Kidney (tissue), 14 donors: ENCODE results near the gene CSRNP2. TPM values are rescaled to one million over a fixed set of nuclear protein-coding genes. Genes with fewer than 3 reads are reported as not detected.
A peak's percentile ranks its signal among the peaks of the same experiment; 100 is the strongest.

Experiments
- DNase-seq, 5 donors: peaks; one replicate each; pipeline ENCODE4 v3.0.0-alpha.2; 2013 to 2020
- FAIRE-seq: peaks from 2 replicates; lab custom pipeline; 2012; peaks lifted over from hg19 to GRCh38; lab: Jason Lieb, UNC
- H3K27ac ChIP-seq, 2 donors: one replicate each; pipeline ENCODE4 v1.7.0; 2013; ENCODE audit warnings: low read depth in 2 of 2, low read length in 2 of 2, inconsistent platforms in 1 of 2
- H3K27me3 ChIP-seq: one replicate; pipeline ENCODE4 v1.7.1; 2013; ENCODE audit warnings: low read length, inconsistent platforms; ENCODE audit not compliant: control insufficient read depth, insufficient read depth
- H3K36me3 ChIP-seq, 3 donors: one replicate each; pipeline versions ENCODE4 v1.7.0 to v1.7.1; 2013; ENCODE audit warnings: low read length in 3 of 3, control low read depth in 1 of 3, inconsistent platforms in 1 of 3; ENCODE audit not compliant: insufficient read depth in 3 of 3, control insufficient read depth in 2 of 3
- H3K4me1 ChIP-seq, 3 donors: one replicate each; pipeline versions ENCODE4 v1.7.0 to v1.7.1; 2013; ENCODE audit warnings: low read length in 3 of 3, inconsistent platforms in 1 of 3, low read depth in 1 of 3; ENCODE audit not compliant: control insufficient read depth in 2 of 3, insufficient read depth in 2 of 3
- H3K4me3 ChIP-seq, 3 donors: one replicate each; pipeline versions ENCODE4 v1.7.0 to v1.8.1; 2013; ENCODE audit warnings: low read length in 3 of 3, control low read depth in 1 of 3, inconsistent platforms in 1 of 3
- H3K9ac ChIP-seq, 3 donors: one replicate each; pipeline versions ENCODE4 v1.7.0 to v1.7.1; 2013; ENCODE audit warnings: low read length in 3 of 3, control low read depth in 1 of 3, inconsistent platforms in 1 of 3
- H3K9me3 ChIP-seq, 3 donors: one replicate each; pipeline versions ENCODE4 v1.7.0 to v1.7.1; 2013; ENCODE audit warnings: low read length in 3 of 3, control low read depth in 1 of 3, inconsistent platforms in 1 of 3; ENCODE audit not compliant: control insufficient read depth in 2 of 3, insufficient read depth in 1 of 3
- intact Hi-C: fragments of 100-400 bp; cut with DNase I; formaldehyde crosslinking; loops from one replicate; pipeline ENCODE4 v1.11.1; 2022
- polyA plus RNA-seq: library from polyadenylated mRNA; stranded (reverse); fragments of 350-450 nt; fragmentation: Illumina TruSeq; extraction: RNeasy Lipid Tissue Mini Kit (QIAGEN cat#74804); gene quantifications from one replicate; pipeline ENCODE4 v1.2.3, GENCODE V29; 2014; ENCODE audit warnings: low read depth, low replicate concordance; ENCODE audit not compliant: insufficient read depth
- total RNA-seq: library from RNA; stranded (reverse); fragmentation: NEBNext Ultra II Directional; extraction: Animal tissue kit (Norgen Biotek cat#: 25700); gene quantifications from one replicate; pipeline ENCODE4 v1.2.1, GENCODE V29; 2021
- TF ChIP-seq, protein P1 (sequence below): IDR thresholded peaks from 3 replicates; pipeline ENCODE4 v1.5.1; 2012; ENCODE audit warnings: mild to moderate bottlenecking, moderate library complexity, borderline replicate concordance; ENCODE audit not compliant: insufficient read depth; ENCODE audit errors: extremely low read depth
- donor health status: control.
- donor health status: control.
- donor health status: control.
- donor health status: control.
- donor health status: control.
- donor health status: DM: yes; HTN: yes; CAD: no.
- donor health status: Normal renal cell carcinoma (clear cell type).

The CSRNP2 gene
- total and polyA plus RNA-seq, 2 donors from 2014 or later, result 8.5 to 29.6 TPM

GRCh38 chr12:51062631-51063397 is 20.6 kb downstream of the CSRNP2 start:
- TF ChIP-seq, protein P1, sequence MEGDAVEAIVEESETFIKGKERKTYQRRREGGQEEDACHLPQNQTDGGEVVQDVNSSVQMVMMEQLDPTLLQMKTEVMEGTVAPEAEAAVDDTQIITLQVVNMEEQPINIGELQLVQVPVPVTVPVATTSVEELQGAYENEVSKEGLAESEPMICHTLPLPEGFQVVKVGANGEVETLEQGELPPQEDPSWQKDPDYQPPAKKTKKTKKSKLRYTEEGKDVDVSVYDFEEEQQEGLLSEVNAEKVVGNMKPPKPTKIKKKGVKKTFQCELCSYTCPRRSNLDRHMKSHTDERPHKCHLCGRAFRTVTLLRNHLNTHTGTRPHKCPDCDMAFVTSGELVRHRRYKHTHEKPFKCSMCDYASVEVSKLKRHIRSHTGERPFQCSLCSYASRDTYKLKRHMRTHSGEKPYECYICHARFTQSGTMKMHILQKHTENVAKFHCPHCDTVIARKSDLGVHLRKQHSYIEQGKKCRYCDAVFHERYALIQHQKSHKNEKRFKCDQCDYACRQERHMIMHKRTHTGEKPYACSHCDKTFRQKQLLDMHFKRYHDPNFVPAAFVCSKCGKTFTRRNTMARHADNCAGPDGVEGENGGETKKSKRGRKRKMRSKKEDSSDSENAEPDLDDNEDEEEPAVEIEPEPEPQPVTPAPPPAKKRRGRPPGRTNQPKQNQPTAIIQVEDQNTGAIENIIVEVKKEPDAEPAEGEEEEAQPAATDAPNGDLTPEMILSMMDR, result no peak
- peaks cover 0 to 6% (median 6%) of the 10 kb centered on the region in 3 donors for H3K4me1 ChIP-seq
- peak overlapping the region in 1 of 2 donors; percentile 41 for H3K27ac ChIP-seq
- intact Hi-C loops, result no loop called here
- no peak overlapping the region for H3K4me3 ChIP-seq
- no peaks in the 10 kb centered on the region for H3K9me3 ChIP-seq
- FAIRE-seq (no peak), DNase-seq (no peak)
- no peak overlapping the region for H3K9ac ChIP-seq
- peaks cover 2 to 47% (median 44%) of the 10 kb centered on the region in 3 donors for H3K36me3 ChIP-seq
- no peaks in the 10 kb centered on the region for H3K27me3 ChIP-seq

DNA sequence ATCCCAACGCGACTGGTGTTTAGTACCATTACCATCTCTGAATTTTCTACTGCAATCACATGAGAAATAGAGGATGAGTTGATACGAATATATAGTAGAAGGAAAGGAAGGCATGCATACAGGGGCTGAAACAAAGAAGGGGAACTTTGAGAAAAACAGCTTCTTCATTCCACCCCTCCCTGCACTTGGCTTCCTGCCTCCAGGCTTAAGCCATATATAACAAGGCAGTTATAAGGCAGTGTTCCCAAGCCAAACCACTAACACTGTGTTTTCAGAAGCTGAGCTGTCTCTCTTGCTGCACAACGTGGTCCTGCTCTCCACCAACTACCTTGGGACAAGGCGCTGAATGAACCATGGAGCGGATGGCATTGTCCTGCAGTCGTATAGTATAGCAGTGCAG is 24.3 kb downstream of the CSRNP2 start:
- FAIRE-seq, result no peak

GRCh38 chr12:51056242-51056641 is 27.2 kb downstream of the CSRNP2 start:
- Histone ChIP-seq H3K27me3 (no peaks in the 10 kb centered on the region), H3K27ac (no peak overlapping the region), H3K9ac (no peak overlapping the region), H3K9me3 (no peaks in the 10 kb centered on the region), H3K36me3 (peaks cover 4 to 56% (median 27%) of the 10 kb centered on the region in 3 donors), H3K4me3 (no peak overlapping the region), H3K4me1 (no peaks in the 10 kb centered on the region)
- no peak for FAIRE-seq
- DNase-seq, result no peak
- intact Hi-C loops, result no loop called here
- TF ChIP-seq, protein P1, result no peak

More for the DNA sequence above, 24.3 kb downstream of the CSRNP2 start:
- no peaks in the 10 kb centered on the region for H3K9me3 ChIP-seq
- intact Hi-C loops, result no loop called here
- H3K36me3 ChIP-seq, result peaks cover 4 to 55% (median 34%) of the 10 kb centered on the region in 3 donors
- no peak for DNase-seq
- H3K4me1 ChIP-seq, result peaks cover 0 to 6% (median 6%) of the 10 kb centered on the region in 3 donors
- no peaks in the 10 kb centered on the region for H3K27me3 ChIP-seq
- TF ChIP-seq, protein P1, result no peak
- H3K9ac ChIP-seq, result no peak overlapping the region
- no peak overlapping the region for H3K27ac ChIP-seq
- no peak overlapping the region for H3K4me3 ChIP-seq
